GM12878 (cell line): Measurements from ENCODE around the gene FAM53B. TPM values are rescaled to one million over a fixed set of nuclear protein-coding genes. Genes with fewer than 3 reads are reported as not detected.

ENCODE experiments used
- ATAC-seq: fragments of 200-7000 bp; cut with Tn5 transposase; 3 replicates; pipeline ENCODE4 v1.9.1; 2020; ENCODE audit warnings: mild to moderate bottlenecking, moderate library complexity
- BruUV-seq: library from RNA; stranded (reverse); fragments of 400-500 nt; replicated peaks from 2 replicates; lab custom pipeline; 2021; lab: Mats Ljungman, UMichigan
- CTCF ChIA-PET: fragments of 300-600 bp; sonication (Branson Sonifier 250); formaldehyde crosslinking; extraction: SDS; loops from one replicate; lab custom pipeline; 2021; ENCODE audit warnings: inconsistent platforms; lab: Yijun Ruan, JAX
- POLR2A ChIA-PET: fragments of 350-600 bp; formaldehyde crosslinking; extraction: SDS; loops from one replicate; lab custom pipeline; 2021; ENCODE audit warnings: inconsistent platforms; lab: Charles Lee
- RAD21 ChIA-PET: fragments of 300-600 bp; sonication (Branson Sonifier 250); formaldehyde crosslinking; loops from one replicate; lab custom pipeline; 2023; ENCODE audit warnings: antibody characterized with exemption; ENCODE audit not compliant: unreplicated experiment; lab: Charles Lee
- SMC1A ChIA-PET: fragments of 300-600 bp; sonication (Branson Sonifier 250); formaldehyde crosslinking; loops from one replicate; lab custom pipeline; 2023; ENCODE audit not compliant: unreplicated experiment, uncharacterized antibody; lab: Charles Lee
- DNase-seq: peaks from one replicate; pipeline ENCODE4 v3.0.0-alpha.2; 2011; ENCODE audit warnings: low read depth, low spot score
- FAIRE-seq: peaks from 3 replicates; lab custom pipeline; 2011; peaks lifted over from hg19 to GRCh38; lab: Jason Lieb, UNC
- H2AFZ ChIP-seq: 2 replicates; pipeline ENCODE4 v1.6.0; 2011; ENCODE audit warnings: low read depth, low read length, control low read depth; ENCODE audit not compliant: control insufficient read depth
- H3K27ac ChIP-seq: 2 replicates; pipeline ENCODE4 v1.5.1; 2011; ENCODE audit warnings: control low read depth; ENCODE audit not compliant: control insufficient read depth, insufficient read depth
- H3K27me3 ChIP-seq, 2 experiments: replicated peaks in 1 of 2; 2 replicates each; pipeline versions ENCODE4 v1.6.0 to v1.6.1; 2011; ENCODE audit warnings: low read length in 1 of 2; ENCODE audit not compliant: control insufficient read depth in 2 of 2, insufficient read depth in 2 of 2
- H3K36me3 ChIP-seq, 2 experiments: 2 replicates each; pipeline ENCODE4 v1.5.1; 2011; ENCODE audit warnings: low read length in 1 of 2; ENCODE audit not compliant: control insufficient read depth in 2 of 2, insufficient read depth in 2 of 2
- H3K4me1 ChIP-seq: 2 replicates; pipeline ENCODE4 v1.6.1; 2011; ENCODE audit warnings: mild to moderate bottlenecking, low read length, moderate library complexity, mixed read lengths; ENCODE audit not compliant: control insufficient read depth, insufficient read depth
- H3K4me2 ChIP-seq: 2 replicates; pipeline ENCODE4 v1.6.0; 2011; ENCODE audit warnings: control low read depth; ENCODE audit not compliant: control insufficient read depth, insufficient read depth
- H3K4me3 ChIP-seq: fragments of 200-600 bp; sonication (generic); 2 replicates; pipeline ENCODE4 v1.5.1; 2016
- H3K79me2 ChIP-seq: 2 replicates; pipeline ENCODE4 v1.6.0; 2011; ENCODE audit warnings: low read length; ENCODE audit not compliant: control insufficient read depth, insufficient read depth
- H3K9ac ChIP-seq: 2 replicates; pipeline ENCODE4 v1.8.0; 2011; ENCODE audit warnings: low read length, control low read depth, mixed read lengths; ENCODE audit not compliant: control insufficient read depth, insufficient read depth
- H3K9me3 ChIP-seq: replicated peaks from 3 replicates; pipeline ENCODE4 v1.5.1; 2011; ENCODE audit warnings: mild to moderate bottlenecking, low read length; ENCODE audit not compliant: control insufficient read depth, insufficient read depth
- H4K20me1 ChIP-seq: 2 replicates; pipeline ENCODE4 v1.6.0; 2011; ENCODE audit not compliant: control insufficient read depth, insufficient read depth
- CREB1 ChIP-seq: IDR thresholded peaks from 2 replicates; pipeline ENCODE4 v1.6.1; 2012; ENCODE audit warnings: low read depth, mild to moderate bottlenecking, inconsistent platforms
- FOS ChIP-seq: IDR thresholded peaks from 3 replicates; pipeline ENCODE4 v1.6.1; 2011; ENCODE audit warnings: borderline replicate concordance; ENCODE audit not compliant: insufficient read length; ENCODE audit errors: extremely low read depth
- HDAC2 ChIP-seq: fragments of 200-600 bp; sonication (generic); IDR thresholded peaks from 2 replicates; pipeline ENCODE4 v1.6.1; 2017
- IRF4 ChIP-seq: IDR thresholded peaks from 2 replicates; pipeline ENCODE4 v1.6.1; 2011; ENCODE audit warnings: low read depth, low read length
- NBN ChIP-seq: fragments of 450-650 bp; IDR thresholded peaks from 2 replicates; pipeline ENCODE4 v1.6.1; 2016
- NR2F1 ChIP-seq: fragments of 450-650 bp; conservative IDR thresholded peaks from 2 replicates; pipeline ENCODE4 v1.6.1; 2017; ENCODE audit warnings: mild to moderate bottlenecking
- POLR2A ChIP-seq: IDR thresholded peaks from 2 replicates; pipeline ENCODE4 v1.6.1; 2011; ENCODE audit warnings: low read depth, mild to moderate bottlenecking, low read length
- RELA ChIP-seq: fragments of 450-650 bp; IDR thresholded peaks from 2 replicates; pipeline ENCODE4 v1.8.0; 2014; ENCODE audit warnings: borderline replicate concordance; ENCODE audit not compliant: partially characterized antibody
- SIX5 ChIP-seq: IDR thresholded peaks from 2 replicates; pipeline ENCODE4 v1.6.1; 2011; ENCODE audit warnings: mild to moderate bottlenecking, low read depth, low read length, moderate library complexity; ENCODE audit not compliant: severe bottlenecking
- TBL1XR1 ChIP-seq: IDR thresholded peaks from 2 replicates; pipeline ENCODE4 v1.6.1; 2012; ENCODE audit warnings: low read depth, low read length, improper control_type of control experiment
- TCF3 ChIP-seq: IDR thresholded peaks from 2 replicates; pipeline ENCODE4 v1.6.1; 2012; ENCODE audit warnings: low read depth, mild to moderate bottlenecking, low read length, borderline replicate concordance; ENCODE audit not compliant: insufficient read depth
- WGBS: methylation state at CpG from one replicate; pipeline ENCODE4 v1.1.6; 2016; ENCODE audit warnings: low lambda C conversion rate; ENCODE audit not compliant: insufficient replicate concordance, insufficient coverage; ENCODE audit errors: missing lambda C conversion rate; 5-methylcytosine and 5-hydroxymethylcytosine counted together
- in situ Hi-C: fragments of 300-500 bp; cut with MboI; formaldehyde crosslinking; loops from 9 replicates; pipeline ENCODE4 v1.14.3; 2018; ENCODE audit warnings: mixed read lengths
- intact Hi-C: fragments of 100-400 bp; cut with micrococcal nuclease; formaldehyde crosslinking; loops from one replicate; pipeline ENCODE4 v1.14.2; 2022; ENCODE audit not compliant: unreplicated experiment
- polyA plus RNA-seq, 11 experiments: library from polyadenylated mRNA; depleted of rRNA in 4 of 11; unstranded in 6 of 11; stranded (reverse) in 5 of 11; fragments of >200 nt; fragmentation: Nextera tagmentation in 4 of 11; fragmentation: Illumina TruSeq in 1 of 11; extraction: Ambion mirVana in 4 of 11; extraction: Trizol in 1 of 11; gene quantifications; 1 replicate in 1 of 11; 2 replicates in 10 of 11; pipeline versions ENCODE4 v1.2.1 to v1.2.3, GENCODE V29; 2011 to 2016; ENCODE audit warnings: inconsistent platforms in 2 of 11, missing spikeins in 2 of 11, low read depth in 1 of 11
- total RNA-seq, 4 experiments: library from RNA; depleted of rRNA in 3 of 4; stranded (reverse); fragments of >200 nt in 3 of 4; fragmentation: Illumina TruSeq in 1 of 4; extraction: Trizol in 1 of 4; gene quantifications; 2 replicates each; pipeline versions ENCODE4 v1.2.1 to v1.2.3, GENCODE V29; 2013 to 2021
- TF ChIP-seq, protein P1 (sequence below): fragments of 450-650 bp; IDR thresholded peaks from 2 replicates; pipeline ENCODE4 v1.6.1; 2017; ENCODE audit warnings: low read depth, mild to moderate bottlenecking, moderate library complexity
- TF ChIP-seq, protein P2 (sequence below): fragments of 450-650 bp; IDR thresholded peaks from 2 replicates; pipeline ENCODE4 v1.6.1; 2017; ENCODE audit warnings: mild to moderate bottlenecking, low read depth, inconsistent platforms; ENCODE audit not compliant: poor library complexity, severe bottlenecking

The FAM53B gene
- total and polyA plus RNA-seq, 10 of the 15 experiments (the other 5 are each of a cell fraction or from before 2014, with no cell fraction given): 0.05 to 26.3 (median 8.1) TPM

DNA sequence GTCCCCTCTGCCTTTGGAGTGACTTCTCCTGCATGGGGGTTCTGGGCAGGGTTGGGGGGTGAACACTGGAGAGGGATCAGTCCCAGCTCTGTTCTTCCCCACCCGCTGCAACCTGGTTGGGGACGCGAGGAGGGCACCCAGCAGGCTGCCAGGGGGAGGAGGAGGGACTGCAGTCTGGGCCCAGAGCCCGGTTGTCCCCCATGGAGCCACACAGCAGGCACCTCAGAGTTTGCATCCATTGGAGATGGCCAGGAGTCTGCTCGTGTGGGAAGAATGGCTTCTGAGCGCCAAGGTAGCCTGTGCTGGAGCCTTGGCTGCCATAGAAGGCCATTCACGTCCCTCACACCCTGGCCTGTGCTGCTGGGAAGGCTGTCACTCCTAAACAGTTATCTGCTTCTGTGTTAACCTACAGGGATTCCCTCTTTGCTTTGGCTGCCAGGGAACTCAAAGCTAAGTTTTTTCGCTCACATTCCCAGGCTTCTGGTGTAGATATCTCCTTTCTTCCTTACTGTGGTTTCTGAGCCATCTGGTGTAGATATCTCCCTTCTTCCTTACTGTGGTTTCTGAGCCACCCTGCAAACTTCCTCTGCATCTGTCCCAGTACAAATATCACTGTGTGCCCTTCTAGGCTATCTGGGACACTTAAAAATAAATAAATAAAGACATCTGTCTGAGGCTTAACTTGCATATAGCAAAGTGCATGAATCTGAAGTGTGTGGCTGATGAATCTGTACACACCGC, 148.9 kb downstream of the FAM53B start:
- Histone ChIP-seq H3K9ac (no peak overlapping the region), H2AFZ (no peak overlapping the region), H4K20me1 (no peaks in the 10 kb centered on the region), H3K4me1 (no peaks in the 10 kb centered on the region), H3K27me3 (no peaks in the 10 kb centered on the region; a peak in 1 of 4 replicates), H3K4me3 (no peak overlapping the region), H3K36me3 (no peaks in the 10 kb centered on the region), H3K79me2 (no peaks in the 10 kb centered on the region), H3K9me3 (no peaks in the 10 kb centered on the region; the same call in 1 of the 3 replicates), H3K4me2 (no peak overlapping the region), H3K27ac (no peak overlapping the region)
- TF ChIP-seq, protein P1, sequence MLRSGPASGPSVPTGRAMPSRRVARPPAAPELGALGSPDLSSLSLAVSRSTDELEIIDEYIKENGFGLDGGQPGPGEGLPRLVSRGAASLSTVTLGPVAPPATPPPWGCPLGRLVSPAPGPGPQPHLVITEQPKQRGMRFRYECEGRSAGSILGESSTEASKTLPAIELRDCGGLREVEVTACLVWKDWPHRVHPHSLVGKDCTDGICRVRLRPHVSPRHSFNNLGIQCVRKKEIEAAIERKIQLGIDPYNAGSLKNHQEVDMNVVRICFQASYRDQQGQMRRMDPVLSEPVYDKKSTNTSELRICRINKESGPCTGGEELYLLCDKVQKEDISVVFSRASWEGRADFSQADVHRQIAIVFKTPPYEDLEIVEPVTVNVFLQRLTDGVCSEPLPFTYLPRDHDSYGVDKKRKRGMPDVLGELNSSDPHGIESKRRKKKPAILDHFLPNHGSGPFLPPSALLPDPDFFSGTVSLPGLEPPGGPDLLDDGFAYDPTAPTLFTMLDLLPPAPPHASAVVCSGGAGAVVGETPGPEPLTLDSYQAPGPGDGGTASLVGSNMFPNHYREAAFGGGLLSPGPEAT: no peak
- TF ChIP-seq SIX5: no peak
- TF ChIP-seq RELA: no peak
- no peak for TF ChIP-seq CREB1
- 74% methylated on average over 9 of the region's 9 CpGs for WGBS
- intact Hi-C loops (no loop called here), in situ Hi-C loops (no loop called here)
- ChIA-PET SMC1A (no interaction called here), RAD21 (no interaction called here), CTCF (no interaction called here), POLR2A (no interaction called here)
- ATAC-seq (no peak), FAIRE-seq (no peak), DNase-seq (no peak)
- no TSS peak for BruUV-seq

DNA sequence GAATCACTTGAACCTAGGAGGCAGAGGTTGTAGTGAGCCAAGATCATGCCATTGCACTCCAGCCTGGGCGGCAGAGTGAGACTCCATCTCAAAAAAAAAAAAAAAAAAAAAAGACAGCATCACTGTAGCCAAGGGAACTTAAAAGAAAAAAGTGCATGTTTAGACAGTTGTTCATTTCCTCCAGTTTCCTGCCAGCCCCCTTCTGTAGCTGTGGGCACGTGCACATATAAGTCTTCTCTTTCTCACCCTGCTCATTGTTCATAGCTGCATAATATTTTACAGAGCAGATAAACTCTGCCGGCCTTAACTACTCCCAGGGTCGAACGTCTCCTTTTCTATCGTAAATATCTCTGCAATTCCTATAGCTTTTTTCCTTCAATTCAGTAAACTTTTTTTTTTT, 149.9 kb downstream of the FAM53B start:
- Histone ChIP-seq H3K9ac (no peak overlapping the region), H4K20me1 (no peaks in the 10 kb centered on the region), H3K27me3 (no peaks in the 10 kb centered on the region; a peak in 1 of 4 replicates), H2AFZ (no peak overlapping the region), H3K79me2 (no peaks in the 10 kb centered on the region), H3K4me3 (no peak overlapping the region), H3K4me2 (no peak overlapping the region), H3K4me1 (no peaks in the 10 kb centered on the region), H3K27ac (no peak overlapping the region), H3K36me3 (no peaks in the 10 kb centered on the region), H3K9me3 (no peaks in the 10 kb centered on the region; the same call in 1 of the 3 replicates)
- ChIA-PET POLR2A (no interaction called here), SMC1A (interaction anchor here (0.6 to 0.7 kb wide), 3 partner anchors 47 to 733 kb away, joined by 3 to 4 read pairs (median 3); no protein-coding TSS in a partner anchor), RAD21 (no interaction called here), CTCF (interaction anchor here (0.7 kb wide), 1 partner anchor 153 kb away, joined by 3 read pairs; no protein-coding TSS in a partner anchor)
- FAIRE-seq (no peak), ATAC-seq (no peak), DNase-seq (no peak)
- 65% methylated on average over 6 of the region's 6 CpGs for WGBS
- intact Hi-C loops: no loop called here
- BruUV-seq: no TSS peak
- in situ Hi-C loops: no loop called here
- TF ChIP-seq TBL1XR1: no peak
- no peak for TF ChIP-seq FOS
- no peak for TF ChIP-seq IRF4
- no peak for TF ChIP-seq NR2F1
- TF ChIP-seq POLR2A: no peak
- TF ChIP-seq HDAC2: no peak
- no peak for TF ChIP-seq NBN
- TF ChIP-seq, protein P2, sequence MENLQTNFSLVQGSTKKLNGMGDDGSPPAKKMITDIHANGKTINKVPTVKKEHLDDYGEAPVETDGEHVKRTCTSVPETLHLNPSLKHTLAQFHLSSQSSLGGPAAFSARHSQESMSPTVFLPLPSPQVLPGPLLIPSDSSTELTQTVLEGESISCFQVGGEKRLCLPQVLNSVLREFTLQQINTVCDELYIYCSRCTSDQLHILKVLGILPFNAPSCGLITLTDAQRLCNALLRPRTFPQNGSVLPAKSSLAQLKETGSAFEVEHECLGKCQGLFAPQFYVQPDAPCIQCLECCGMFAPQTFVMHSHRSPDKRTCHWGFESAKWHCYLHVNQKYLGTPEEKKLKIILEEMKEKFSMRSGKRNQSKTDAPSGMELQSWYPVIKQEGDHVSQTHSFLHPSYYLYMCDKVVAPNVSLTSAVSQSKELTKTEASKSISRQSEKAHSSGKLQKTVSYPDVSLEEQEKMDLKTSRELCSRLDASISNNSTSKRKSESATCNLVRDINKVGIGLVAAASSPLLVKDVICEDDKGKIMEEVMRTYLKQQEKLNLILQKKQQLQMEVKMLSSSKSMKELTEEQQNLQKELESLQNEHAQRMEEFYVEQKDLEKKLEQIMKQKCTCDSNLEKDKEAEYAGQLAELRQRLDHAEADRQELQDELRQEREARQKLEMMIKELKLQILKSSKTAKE: no peak
- no peak for TF ChIP-seq TCF3
